Measurements from ENCODE around the gene MCCD1. TPM values are rescaled to one million over a fixed set of nuclear protein-coding genes. Genes with fewer than 3 reads are reported as not detected.

MCCD1 gene
- total RNA-seq, 1 donor from 2014 or later: not detected

- DNase-seq (ENCODE audit: low spot score): no peak
Measured at GRCh38 chr6:31510007-31510406, 18.8 kb upstream of the MCCD1 start.

- DNase-seq (ENCODE audit: low spot score): no peak
Measured at GRCh38 chr6:31513456-31514165, 15.2 kb upstream of the MCCD1 start.

GRCh38 chr6:31521835-31522234, 6.9 kb upstream of the MCCD1 start:
- DNase-seq (ENCODE audit: low spot score): no peak

GRCh38 chr6:31525553-31525931, 3.2 kb upstream of the MCCD1 start:
- no peak for DNase-seq (ENCODE audit: low spot score)

GRCh38 chr6:31525932-31526591, 2.7 kb upstream of the MCCD1 start:
- DNase-seq (ENCODE audit: low spot score): no peak

- no peak for DNase-seq (ENCODE audit: low spot score)
Measured at GRCh38 chr6:31528307-31528777, 420 bp upstream of the MCCD1 start.

- no peak for DNase-seq (ENCODE audit: low spot score)
Measured at GRCh38 chr6:31529329-31530150, 778 bp downstream of the MCCD1 start.

- DNase-seq (ENCODE audit: low spot score): no peak
Measured at GRCh38 chr6:31530659-31531058, 1.9 kb downstream of the MCCD1 start.

GRCh38 chr6:31531162-31531561, 2.4 kb downstream of the MCCD1 start:
- no peak for DNase-seq (ENCODE audit: low spot score)

GRCh38 chr6:31531771-31532643, 3.2 kb downstream of the MCCD1 start:
- DNase-seq (ENCODE audit: low spot score): no peak

GRCh38 chr6:31532644-31533454, 4.1 kb downstream of the MCCD1 start:
- DNase-seq (ENCODE audit: low spot score): no peak

GRCh38 chr6:31533455-31533841, 4.7 kb downstream of the MCCD1 start:
- DNase-seq (ENCODE audit: low spot score): no peak

GRCh38 chr6:31534011-31534410, 5.2 kb downstream of the MCCD1 start:
- DNase-seq (ENCODE audit: low spot score): no peak

GRCh38 chr6:31534521-31535040, 5.8 kb downstream of the MCCD1 start:
- DNase-seq (ENCODE audit: low spot score): no peak

GRCh38 chr6:31535538-31536324, 7.0 kb downstream of the MCCD1 start:
- DNase-seq (ENCODE audit: low spot score): no peak

GRCh38 chr6:31538805-31539400, 10.1 kb downstream of the MCCD1 start:
- no peak for DNase-seq (ENCODE audit: low spot score)

- DNase-seq (ENCODE audit: low spot score): no peak
Measured at GRCh38 chr6:31540640-31541039, 11.9 kb downstream of the MCCD1 start.

- no peak for DNase-seq (ENCODE audit: low spot score)
Measured at GRCh38 chr6:31541059-31541657, 12.4 kb downstream of the MCCD1 start.

Measured in umbilical cord (tissue), 2 donors.